ENCODE measurements around the gene HOXD10. TPM values are rescaled to one million over a fixed set of nuclear protein-coding genes. Genes with fewer than 3 reads are reported as not detected.

HOXD10 gene
- total and polyA plus RNA-seq, 12 donors, result not detected

- peaks cover 67 to 100% (median 100%) of the 10 kb centered on the region in 7 donors for H3K27me3 ChIP-seq
- ATAC-seq (no peak), DNase-seq (no peak)
- no peak overlapping the region for H3K27ac ChIP-seq
- intact Hi-C loops (cut with DNase I), result loop anchor here in 2 of 10 donors (2.0 to 5.0 kb wide), 2 partner anchors 407 to 679 kb away; no protein-coding TSS in a partner anchor
- H3K9me3 ChIP-seq, result no peaks in the 10 kb centered on the region
- peaks cover 0 to 31% (median 28%) of the 10 kb centered on the region in 9 donors for H3K4me1 ChIP-seq
- no peak overlapping the region for H3K4me3 ChIP-seq
- H3K36me3 ChIP-seq, result no peaks in the 10 kb centered on the region
- no peak for TF ChIP-seq CTCF (IDR thresholded peaks at IDR 0.05)
- 6 to 7% methylated on average over 8 of the region's 8 CpGs for WGBS, 2 donors
Observed at GRCh38 chr2:176093898-176094249, 22.7 kb upstream of the HOXD10 start.

- Histone ChIP-seq H3K4me3 (no peak overlapping the region), H3K4me1 (peaks cover 0 to 32% (median 28%) of the 10 kb centered on the region in 9 donors), H3K36me3 (no peaks in the 10 kb centered on the region), H3K9me3 (no peaks in the 10 kb centered on the region), H3K27me3 (peaks cover 65 to 100% (median 100%) of the 10 kb centered on the region in 7 donors), H3K27ac (no peak overlapping the region)
- no peak for ATAC-seq
- intact Hi-C loops (cut with DNase I), result loop anchor here in 2 of 10 donors (2.0 to 5.0 kb wide), 2 partner anchors 407 to 680 kb away; no protein-coding TSS in a partner anchor
- WGBS, 2 donors, result 4 to 8% methylated on average over 12 of the region's 12 CpGs
- no peak for DNase-seq
- TF ChIP-seq CTCF (IDR thresholded peaks at IDR 0.05), result no peak
Observed at GRCh38 chr2:176094349-176094748, 22.2 kb upstream of the HOXD10 start.

- intact Hi-C loops (cut with DNase I), result loop anchor here in 5 of 10 donors (2.0 to 5.0 kb wide), 3 partner anchors 681 to 843 kb away; no protein-coding TSS in a partner anchor
- TF ChIP-seq CTCF (IDR thresholded peaks at IDR 0.05), result no peak
- H3K36me3 ChIP-seq, result no peaks in the 10 kb centered on the region
- ATAC-seq (no peak), DNase-seq (no peak)
- H3K9me3 ChIP-seq, result no peaks in the 10 kb centered on the region
- no peak overlapping the region for H3K27ac ChIP-seq
- peaks cover 65 to 100% (median 100%) of the 10 kb centered on the region in 7 donors for H3K27me3 ChIP-seq
- peaks cover 0 to 40% (median 28%) of the 10 kb centered on the region in 9 donors for H3K4me1 ChIP-seq
- WGBS, 2 donors, result 8 to 13% methylated on average over 5 of the region's 5 CpGs
- no peak overlapping the region for H3K4me3 ChIP-seq
Observed at GRCh38 chr2:176095421-176095820, 21.2 kb upstream of the HOXD10 start.

- peaks cover 0 to 40% (median 28%) of the 10 kb centered on the region in 9 donors for H3K4me1 ChIP-seq
Observed at GRCh38 chr2:176096243-176096985, 20.2 kb upstream of the HOXD10 start.

More at GRCh38 chr2:176096243-176096985, 20.2 kb upstream of the HOXD10 start:
- intact Hi-C loops (cut with DNase I), result loop anchor here in 4 of 10 donors (2.0 to 5.0 kb wide), 3 partner anchors 729 to 844 kb away; no protein-coding TSS in a partner anchor
- Histone ChIP-seq H3K27ac (no peak overlapping the region), H3K4me3 (peak overlapping the region in 8 of 10 donors; percentile 16 to 53 (median 44)), H3K9me3 (no peaks in the 10 kb centered on the region), H3K36me3 (no peaks in the 10 kb centered on the region), H3K27me3 (peaks cover 74 to 100% (median 100%) of the 10 kb centered on the region in 7 donors)
- ATAC-seq, result no peak
- no peak for DNase-seq
- no peak for TF ChIP-seq CTCF (IDR thresholded peaks at IDR 0.05)
- WGBS, 2 donors, result 4 to 9% methylated on average over 16 of the region's 16 CpGs

Data from heart right ventricle (tissue), 16 donors.